Fibroblast of skin of left quadriceps (primary cell): ENCODE results near the gene ACVRL1.
"Not testable (repeated sequence)": the region's sequence is repeated elsewhere in the genome, so short reads cannot be mapped to it uniquely, and the experiment has no call there.

Experiments
- DNase-seq, 2 experiments: peaks; one replicate each; pipeline ENCODE4 v3.0.0-alpha.2; 2013; ENCODE audit warnings: low read depth in 2 of 2

Gene ACVRL1

GRCh38 chr12:51874000-51874399, 33.3 kb upstream of the ACVRL1 start:
- peak in 1 of 2 experiments; percentile 42 for DNase-seq

DNA sequence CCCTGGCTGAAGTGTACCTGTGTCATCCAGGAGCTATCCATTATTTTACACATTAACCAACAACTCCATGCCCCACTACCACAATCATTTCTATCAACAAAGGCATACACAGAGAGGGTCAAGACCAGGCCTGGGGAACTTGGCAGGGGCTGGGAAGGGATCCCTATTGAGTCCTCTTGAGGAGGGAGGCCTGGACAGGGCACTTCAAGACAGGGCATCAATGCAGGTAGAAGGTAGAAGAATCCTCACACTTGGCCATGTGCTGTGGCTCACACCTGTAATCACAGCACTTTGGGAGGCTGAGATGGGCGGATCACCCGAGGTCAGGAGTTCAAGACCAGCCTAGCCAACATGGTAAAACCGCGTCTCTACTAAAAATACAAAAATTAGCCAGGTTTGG, 32.8 kb upstream of the ACVRL1 start:
- DNase-seq: no peak

DNA sequence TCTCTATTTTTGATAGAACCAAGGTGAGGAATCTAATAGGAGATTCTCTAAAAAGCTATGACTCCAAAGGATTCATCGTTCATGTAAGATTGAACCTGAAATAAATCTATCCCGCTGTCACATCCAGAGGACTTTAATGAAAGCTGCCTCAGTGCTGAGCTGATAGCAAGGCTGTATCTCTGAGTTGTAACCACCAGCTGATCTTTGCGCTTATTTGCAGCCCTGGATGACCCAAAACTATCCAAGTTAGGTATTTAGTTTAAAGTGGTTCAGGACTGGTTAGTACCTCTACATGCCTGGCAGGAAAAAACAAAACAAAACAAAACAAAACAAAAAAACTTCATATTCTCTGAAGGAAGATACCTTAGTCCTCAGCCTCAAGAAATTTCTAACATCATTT, 28.2 kb upstream of the ACVRL1 start:
- DNase-seq: no peak

DNA sequence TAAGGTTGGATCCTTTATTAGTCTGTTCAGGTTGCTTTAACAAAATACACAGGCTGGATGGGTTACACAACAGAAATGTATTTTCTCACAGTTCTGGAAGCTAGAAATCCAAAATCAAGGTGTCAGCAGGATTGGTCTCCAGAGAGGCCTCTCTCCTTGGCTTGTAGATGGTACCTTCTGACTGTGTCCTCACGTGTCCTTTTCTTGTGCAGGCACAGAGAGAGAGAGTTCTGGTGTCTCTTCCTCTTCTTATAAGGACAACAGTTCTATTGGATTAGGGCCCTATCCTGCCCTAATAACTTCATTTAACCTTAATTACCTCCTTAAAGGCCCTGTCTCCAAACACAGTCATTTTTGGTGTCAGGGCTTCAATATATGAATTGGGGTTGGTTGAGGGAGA, 24.0 kb upstream of the ACVRL1 start:
- DNase-seq: no peak

- no peak for DNase-seq
These were observed 23.2 kb upstream of the ACVRL1 start for GRCh38 chr12:51883998-51884675.

- no peak for DNase-seq
These were observed 22.6 kb upstream of the ACVRL1 start for GRCh38 chr12:51884676-51885229.

- DNase-seq: not testable (repeated sequence)
These were observed 21.8 kb upstream of the ACVRL1 start for GRCh38 chr12:51885294-51886020.

GRCh38 chr12:51886021-51886710, 21.1 kb upstream of the ACVRL1 start:
- DNase-seq: peak; percentile 83 to 88

GRCh38 chr12:51887476-51888315, 19.6 kb upstream of the ACVRL1 start, which contains the start of gene ANKRD33:
Gene ANKRD33 (plus strand): TSS chr12:51888103. CDS start chr12:51888187, 84 bp downstream.
- DNase-seq: no peak

DNA sequence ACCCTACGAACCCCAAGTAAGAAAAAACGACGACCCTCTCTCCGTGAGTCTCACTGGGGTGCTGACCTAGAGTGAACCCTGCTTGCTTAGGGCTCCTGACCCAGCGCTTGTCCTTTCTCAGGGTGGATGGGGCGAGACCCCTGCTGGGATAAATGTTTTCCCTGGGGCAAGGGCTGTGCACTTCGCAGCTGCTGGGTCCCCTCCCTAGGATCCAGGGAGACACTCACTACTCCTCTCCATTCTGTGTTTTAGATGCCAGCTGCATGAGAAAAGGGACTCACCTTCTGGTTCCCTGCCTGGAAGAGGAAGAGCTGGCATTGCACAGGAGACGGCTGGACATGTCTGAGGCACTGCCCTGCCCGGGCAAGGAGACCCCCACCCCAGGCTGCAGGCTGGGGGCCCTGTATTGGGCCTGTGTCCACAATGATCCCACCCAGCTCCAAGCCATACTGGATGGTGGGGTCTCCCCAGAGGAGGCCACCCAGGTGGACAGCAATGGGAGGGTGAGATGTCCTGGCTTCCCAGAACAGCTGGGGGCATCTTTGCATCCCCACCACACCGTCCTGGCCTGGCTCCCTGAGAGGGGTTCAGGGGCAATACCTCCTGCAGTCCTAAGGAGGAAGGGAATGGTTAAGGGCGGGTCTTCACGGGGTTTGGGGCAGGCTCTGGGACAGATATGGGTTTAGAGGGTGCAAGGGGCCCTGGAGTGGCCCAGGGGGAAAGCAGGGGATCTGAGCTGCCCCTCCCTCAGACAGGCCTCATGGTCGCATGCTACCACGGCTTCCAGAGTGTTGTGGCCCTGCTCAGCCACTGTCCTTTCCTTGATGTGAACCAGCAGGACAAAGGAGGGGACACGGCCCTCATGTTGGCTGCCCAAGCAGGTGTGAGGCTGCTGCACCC, 18.7 kb upstream of the ACVRL1 start:
- no peak for DNase-seq

DNA sequence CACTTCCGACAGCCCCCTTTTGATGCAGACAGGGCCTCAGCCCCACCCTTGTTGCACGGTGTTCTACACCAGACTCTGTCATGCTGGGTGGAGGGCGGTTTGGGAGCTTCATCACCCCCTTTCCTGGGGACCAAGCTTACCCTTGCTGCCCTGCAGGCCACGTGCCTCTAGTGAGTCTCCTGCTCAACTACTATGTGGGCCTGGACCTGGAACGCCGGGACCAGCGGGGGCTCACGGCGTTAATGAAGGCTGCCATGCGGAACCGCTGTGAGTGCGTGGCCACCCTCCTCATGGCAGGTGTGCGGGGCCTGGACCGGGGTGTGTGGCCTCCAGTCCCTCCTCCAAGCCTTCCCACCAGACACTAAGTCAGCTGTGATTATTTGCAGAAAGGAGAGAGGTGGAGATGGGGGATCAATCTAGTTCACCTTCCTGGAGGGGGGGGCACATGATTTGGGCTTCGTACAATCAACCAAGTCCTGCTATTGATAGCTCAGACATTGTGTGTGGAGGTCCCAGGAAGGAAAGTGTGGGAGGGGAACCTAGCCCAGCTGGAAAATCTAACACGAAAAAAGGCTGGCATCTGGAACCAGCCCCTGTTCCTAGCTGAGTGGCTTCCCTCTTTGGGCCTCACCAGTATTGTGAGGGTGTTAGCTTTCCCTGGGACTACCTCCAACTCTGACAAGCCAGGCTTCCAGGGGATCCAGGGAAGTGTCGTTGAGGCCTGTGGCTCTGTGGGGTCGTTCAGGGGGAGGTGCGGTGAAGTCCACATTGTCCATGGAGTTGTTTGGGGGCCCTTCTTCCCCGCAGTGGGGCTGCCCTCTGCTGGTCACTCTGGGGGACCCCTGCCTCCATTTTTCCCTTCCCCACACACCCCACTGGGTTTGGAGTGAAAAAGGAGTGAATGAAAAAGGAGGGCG, 17.8 kb upstream of the ACVRL1 start:
- no peak for DNase-seq

- DNase-seq: no peak
These were observed 17.2 kb upstream of the ACVRL1 start for GRCh38 chr12:51890133-51890464.

- no peak for DNase-seq
These were observed 16.7 kb upstream of the ACVRL1 start for GRCh38 chr12:51890511-51891171.

- DNase-seq: no peak
These were observed 15.5 kb upstream of the ACVRL1 start for GRCh38 chr12:51891843-51892242.

- DNase-seq: no peak
These were observed 13.5 kb upstream of the ACVRL1 start for GRCh38 chr12:51893786-51894185.

- DNase-seq: no peak
These were observed 11.7 kb upstream of the ACVRL1 start for GRCh38 chr12:51895378-51896135.

DNA sequence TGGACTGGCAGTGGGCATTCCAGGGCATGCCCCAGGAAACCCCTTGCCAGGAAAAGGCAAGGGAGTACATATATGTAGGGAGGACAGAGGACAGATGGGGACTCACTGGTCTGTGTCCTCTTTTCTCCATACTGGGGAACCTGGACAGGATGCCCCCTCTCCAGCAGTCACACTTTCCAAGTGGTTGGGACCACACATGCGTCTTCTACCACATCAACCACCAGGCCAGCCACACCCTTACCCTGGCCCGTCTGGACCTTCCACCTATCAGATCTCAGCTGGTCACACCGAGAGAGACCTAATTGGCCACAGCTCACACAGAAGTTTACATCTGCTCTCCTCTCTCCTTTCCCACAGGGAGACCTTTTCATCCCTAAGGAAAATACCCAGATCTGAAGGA, 11.1 kb upstream of the ACVRL1 start:
- no peak for DNase-seq

DNA sequence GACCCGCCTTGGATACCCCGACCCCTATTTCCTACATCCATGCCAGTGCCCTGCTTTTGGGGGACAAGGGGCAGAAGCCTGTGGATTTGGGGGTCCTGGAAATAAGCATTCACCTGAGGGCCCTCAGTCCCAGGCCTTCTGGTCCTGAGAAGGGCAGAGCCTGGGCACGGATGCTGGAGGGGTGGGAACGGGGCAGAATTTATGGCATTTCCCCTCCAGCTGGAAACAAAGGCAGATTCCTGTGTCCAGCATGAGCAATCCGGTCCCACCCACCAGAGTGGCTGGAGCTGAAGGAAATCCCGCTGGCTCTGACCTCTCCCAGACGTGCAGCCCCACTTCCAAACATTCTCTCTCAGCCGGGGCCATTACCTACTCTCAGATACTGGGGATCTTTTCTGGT, 10.1 kb upstream of the ACVRL1 start:
- no peak for DNase-seq
